Measurements from ENCODE around the gene C10orf53.

The C10orf53 gene, protein sequence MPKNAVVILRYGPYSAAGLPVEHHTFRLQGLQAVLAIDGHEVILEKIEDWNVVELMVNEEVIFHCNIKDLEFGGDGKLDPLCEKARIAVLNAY
- total RNA-seq: 0 reads per million in 2 experiments

- no peak for DNase-seq (ENCODE audit: low read depth)
Measured at GRCh38 chr10:49679480-49679893, at the start of gene C10orf53. Gene C10orf53, plus strand, starts transcription at chr10:49679651. Its CDS starts 47 bp downstream, at chr10:49679698.

DNA sequence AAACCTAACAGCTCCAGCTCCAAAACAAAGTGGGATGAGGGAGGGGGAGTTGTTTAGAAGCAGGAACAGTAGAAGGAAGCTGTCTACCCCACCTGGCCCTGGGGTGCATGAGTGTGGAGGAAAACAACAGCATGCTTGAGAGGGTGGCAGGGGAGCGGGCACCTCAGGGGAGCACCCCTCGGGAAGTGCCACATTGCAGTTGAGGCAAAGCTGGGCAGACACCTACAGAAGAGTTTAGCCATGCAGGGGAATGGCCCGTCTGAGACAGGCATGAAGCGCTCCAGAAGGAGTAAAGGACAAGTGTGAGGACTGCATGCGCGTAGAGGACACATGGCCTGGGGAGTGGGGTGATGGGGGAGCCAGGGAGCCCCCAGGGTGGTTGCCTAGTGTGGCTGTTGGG is 47.5 kb upstream of the C10orf53 start:
- no peak for DNase-seq (ENCODE audit: low read depth)

DNA sequence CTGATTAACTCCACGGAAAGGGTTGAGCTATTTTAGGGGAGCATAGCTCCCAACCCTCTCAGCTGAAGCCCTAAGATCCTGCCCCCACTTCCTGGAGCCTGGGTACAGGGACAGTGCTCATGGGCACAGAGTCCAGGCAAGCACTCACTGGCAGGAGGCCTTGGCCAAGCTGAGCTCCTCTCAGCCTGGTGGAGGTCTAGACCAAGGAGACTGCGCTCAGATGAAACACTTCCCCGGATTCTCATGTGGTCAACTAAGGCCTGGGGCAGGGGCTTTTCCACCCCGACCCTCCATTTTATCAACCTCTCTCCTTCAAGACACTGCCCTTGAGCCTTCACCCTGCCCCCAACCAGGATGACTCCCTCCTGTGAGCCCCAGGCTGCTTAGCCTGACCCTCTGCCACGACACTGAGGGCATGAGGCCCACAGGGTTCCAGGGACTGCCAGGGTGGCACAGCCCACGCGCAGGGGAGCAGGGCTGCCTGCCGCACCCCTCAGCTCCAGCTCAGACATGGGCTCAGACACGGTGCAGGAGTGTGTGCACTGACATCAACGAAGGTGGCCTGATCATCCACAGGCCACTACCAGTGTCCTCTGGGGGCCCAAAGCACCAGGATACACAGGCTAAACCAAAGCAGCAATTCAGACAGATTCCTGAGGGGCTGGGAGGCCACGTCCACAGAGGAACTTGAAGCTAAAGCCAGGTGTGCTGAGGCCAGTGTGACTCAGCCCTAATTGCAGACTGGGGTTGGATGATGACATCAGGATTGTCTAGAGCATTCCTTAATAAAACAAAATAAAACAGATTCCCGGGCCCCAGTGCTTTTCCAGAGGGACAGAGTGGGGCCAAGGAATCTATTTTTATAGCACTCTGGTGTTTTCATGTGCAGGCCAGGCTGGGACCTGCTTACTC is 46.8 kb upstream of the C10orf53 start:
- DNase-seq (ENCODE audit: low read depth): no peak

GRCh38 chr10:49633327-49634068 is 46.0 kb upstream of the C10orf53 start:
- DNase-seq (ENCODE audit: low read depth): no peak

- no peak for DNase-seq (ENCODE audit: low read depth)
Measured at GRCh38 chr10:49634069-49634660, 45.3 kb upstream of the C10orf53 start.

DNA sequence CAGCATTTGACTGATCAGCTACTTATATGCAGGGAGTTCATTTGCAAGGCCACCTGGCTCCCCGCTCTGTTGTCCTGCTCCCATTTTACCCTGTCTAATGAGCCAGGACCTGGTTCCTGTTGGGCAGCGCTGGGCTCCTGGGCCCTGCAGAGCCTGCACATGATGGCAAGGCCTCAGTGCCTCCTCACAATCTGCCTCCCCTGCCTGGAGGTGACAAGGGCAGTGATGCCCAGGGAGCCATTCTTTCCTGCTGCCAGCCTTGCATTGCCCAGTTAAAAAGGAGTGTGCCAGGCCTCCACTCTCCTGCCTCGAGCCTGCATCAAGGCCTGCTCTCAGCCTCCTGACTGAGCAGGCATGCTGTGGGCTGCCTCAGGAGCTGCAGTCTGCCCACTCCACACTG is 37.1 kb upstream of the C10orf53 start:
- no peak for DNase-seq (ENCODE audit: low read depth)

DNA sequence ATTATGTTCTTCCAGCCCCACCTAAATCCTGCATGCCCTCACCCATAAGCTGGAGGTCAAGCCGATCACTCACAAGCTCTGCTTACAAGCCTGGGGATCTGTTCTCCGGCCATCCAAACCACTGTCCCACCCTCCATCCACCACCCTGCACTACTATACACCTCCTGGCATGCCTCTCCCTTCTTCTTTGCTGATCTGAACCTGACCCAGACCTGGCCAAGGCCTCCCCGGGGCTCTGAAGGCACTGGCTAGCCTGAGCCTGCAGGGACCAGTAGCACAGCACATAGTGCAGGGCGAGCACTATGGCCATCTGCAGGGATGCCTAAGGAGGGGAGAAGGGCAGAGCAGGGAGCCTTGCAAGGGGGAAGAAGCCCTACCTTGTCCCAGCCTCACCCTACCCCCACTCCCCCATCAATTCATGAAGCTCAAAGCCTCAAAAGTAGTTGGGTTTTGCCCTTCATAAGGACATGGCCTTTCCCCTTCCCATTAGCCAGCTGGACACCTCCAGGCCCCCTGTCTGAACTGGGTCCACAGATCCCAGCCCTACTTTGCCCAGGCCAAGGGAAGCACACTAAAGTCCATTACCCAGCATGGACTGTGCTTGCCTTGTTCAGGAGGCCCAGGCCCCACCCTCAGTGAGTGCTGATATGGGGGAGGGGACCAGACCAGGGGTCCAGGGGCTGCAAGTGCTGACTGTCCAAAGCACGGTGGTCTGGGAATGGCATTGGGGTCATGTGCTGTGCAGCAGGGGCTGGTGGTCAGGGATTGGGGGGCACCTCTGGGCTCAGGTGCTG is 36.0 kb upstream of the C10orf53 start:
- DNase-seq (ENCODE audit: low read depth): no peak

DNA sequence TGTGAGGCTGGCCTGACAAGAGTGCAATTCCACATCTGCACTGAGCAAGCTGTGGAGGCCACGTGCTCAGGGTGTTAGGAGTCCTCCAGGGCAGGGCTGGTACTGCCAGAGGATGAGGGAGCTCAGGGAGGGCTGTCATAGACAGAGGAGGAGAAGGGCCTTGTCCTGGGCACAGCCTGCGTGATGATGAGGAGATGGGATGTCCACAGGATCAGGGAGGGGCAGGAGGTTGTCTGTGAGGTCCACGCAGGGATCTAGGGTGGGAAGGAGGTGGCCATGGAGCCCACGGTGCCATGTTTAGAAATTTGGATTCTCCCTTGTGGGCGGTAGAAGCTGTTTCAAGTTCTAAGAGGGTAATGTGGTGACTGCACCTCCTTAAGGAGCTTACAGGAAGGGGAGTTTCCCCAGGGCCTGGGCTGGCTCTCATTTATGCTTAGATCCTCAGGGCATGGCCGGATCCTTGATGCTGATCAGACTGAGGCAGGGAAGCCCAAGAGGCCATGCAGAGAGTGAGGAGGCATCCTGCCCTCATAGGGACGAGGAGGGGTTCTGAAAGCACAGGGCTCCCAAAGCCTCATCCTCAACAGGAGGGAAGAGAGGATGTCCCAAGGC is 35.3 kb upstream of the C10orf53 start:
- no peak for DNase-seq (ENCODE audit: low read depth)

DNA sequence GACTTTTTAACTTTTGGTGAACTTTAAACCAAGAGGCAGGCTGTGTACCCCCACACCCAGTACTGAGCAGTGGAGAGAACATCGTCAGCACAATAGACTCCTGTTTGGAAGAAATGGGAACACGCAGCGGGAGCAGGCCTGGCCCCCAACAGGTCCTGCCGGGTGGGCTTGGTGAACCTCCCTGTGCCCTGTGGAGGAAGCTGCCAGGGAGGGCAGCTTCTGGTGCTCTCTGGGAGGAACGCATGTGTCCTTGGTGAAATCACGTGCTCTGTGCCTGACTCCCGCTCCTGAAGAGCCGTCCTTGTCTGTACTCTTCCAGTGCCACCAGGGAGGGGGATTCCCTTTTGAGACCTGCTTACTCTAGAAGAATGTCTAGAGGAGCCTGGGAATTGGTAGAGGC is 34.0 kb upstream of the C10orf53 start:
- DNase-seq (ENCODE audit: low read depth): no peak

DNA sequence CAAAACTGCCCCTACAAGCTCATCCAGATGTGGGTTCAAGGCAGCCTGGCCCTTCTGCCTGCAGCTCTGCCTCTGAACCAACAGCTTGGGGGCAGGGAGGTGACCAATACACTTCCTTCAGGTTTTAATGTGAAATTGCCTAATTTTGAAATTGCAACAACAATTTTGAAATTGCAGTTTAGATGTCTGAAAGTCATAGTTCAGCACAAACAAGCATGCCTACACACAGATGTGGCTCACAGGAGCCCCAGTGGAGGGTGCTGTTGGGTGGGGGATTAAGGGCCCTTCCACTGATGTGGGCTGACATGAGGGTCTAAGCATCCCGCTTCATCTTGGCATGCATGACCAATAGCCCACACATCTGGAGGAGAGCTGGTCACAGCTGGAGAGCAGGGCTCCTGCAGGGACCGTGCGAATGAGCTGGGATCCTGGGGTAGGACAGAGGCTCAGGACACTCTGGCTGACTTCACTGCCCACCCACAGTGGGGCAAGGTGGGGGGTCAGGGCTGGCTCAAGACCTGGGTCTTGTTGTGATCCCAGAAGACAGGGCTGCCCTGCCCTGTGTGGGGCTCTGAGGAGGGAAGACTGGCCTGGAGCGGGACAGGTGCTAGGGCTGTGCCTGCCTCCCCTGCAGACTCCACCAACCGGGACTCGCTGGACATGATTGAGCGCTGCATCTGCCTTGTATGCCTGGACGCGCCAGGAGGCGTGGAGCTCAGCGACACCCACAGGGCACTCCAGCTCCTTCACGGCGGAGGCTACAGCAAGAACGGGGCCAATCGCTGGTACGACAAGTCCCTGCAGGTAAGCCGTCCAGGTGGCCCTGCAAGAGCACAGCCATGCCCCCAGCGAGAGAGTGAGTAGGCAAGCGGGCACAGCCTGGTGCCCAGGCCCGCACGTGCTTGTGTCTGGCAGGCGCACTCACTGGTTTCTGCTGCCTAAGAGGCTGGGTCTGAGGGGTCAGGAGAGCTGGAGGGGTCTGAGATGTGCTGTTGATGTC is 33.3 kb upstream of the C10orf53 start:
- no peak for DNase-seq (ENCODE audit: low read depth)

DNA sequence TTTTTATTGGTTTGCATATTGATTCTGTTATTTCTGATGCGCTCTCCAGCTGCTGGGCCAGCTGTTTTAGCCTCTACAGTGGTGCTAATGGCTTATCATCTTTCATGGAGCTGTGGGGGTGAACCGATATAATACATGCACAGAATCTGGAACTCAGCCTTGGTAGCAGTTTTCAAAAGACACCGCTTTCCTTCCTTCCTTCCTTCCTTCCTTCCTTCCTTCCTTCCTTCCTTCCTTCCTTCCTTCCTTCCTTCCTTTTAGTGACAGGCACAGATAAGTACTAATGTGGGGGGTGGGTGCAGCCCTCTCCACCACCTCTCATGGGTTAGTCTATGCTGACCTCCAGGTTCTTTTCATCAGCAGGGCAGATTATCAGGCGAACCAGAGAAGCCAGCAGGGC is 31.9 kb upstream of the C10orf53 start:
- no peak for DNase-seq (ENCODE audit: low read depth)

DNA sequence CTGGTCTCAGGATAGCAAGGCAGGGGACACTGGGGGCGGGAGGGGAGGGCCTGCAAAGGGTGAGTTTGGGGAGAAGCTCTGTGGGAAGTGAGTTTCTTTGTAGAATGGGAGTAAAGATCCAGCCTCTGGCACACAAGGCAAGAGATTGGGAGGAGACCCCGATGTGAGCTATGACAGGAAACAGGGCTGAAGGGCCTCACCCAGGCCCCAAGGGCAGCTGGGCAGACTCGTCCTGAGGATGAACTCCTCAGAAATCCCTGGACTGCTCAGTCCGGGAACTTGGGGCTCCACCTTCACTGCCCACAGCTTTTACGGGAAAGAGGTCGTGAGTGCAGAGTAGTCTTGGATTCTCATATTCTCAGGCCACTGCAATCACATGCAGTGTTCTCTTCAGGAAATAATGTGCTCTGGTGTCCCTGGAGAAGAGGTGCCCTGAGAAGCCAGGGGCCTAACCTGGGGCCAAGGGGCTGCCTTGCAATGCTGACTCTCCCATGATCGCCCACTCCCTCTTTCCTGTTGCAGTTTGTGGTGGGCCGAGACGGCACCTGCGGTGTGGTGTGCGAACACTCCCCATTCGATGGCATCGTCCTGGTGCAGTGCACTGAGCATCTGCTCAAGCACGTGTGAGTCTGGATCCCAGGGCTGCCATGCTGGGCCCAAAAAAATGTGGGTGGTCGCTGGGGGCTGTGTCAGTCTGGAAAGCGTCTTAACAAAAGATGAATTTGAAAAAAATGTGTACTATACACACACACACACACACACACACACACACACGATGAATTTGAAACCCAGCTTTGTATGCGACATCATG is 31.3 kb upstream of the C10orf53 start:
- DNase-seq (ENCODE audit: low read depth): no peak

GRCh38 chr10:49649294-49649693 is 30.2 kb upstream of the C10orf53 start:
- no peak for DNase-seq (ENCODE audit: low read depth)

- no peak for DNase-seq (ENCODE audit: low read depth)
Measured at GRCh38 chr10:49649936-49650723, 29.3 kb upstream of the C10orf53 start.

DNA sequence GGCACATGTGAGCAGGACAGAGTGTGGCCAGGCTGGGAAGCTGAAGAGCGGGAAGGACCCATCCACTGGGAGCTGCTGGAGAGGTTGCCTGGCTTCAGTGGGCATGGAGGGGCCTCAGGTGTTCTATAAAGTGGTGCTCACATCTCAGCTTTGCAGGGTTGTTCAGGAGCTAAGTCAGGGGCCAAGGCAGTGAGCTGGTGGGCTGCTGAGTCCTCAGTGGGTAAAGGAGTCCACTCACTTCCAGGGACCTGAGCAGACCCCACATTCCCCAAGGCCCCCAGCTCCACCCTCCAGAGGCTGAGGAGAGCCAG is 28.8 kb upstream of the C10orf53 start:
- no peak for DNase-seq (ENCODE audit: low read depth)

GRCh38 chr10:49651039-49651835 is 28.2 kb upstream of the C10orf53 start:
- DNase-seq (ENCODE audit: low read depth): no peak

DNA sequence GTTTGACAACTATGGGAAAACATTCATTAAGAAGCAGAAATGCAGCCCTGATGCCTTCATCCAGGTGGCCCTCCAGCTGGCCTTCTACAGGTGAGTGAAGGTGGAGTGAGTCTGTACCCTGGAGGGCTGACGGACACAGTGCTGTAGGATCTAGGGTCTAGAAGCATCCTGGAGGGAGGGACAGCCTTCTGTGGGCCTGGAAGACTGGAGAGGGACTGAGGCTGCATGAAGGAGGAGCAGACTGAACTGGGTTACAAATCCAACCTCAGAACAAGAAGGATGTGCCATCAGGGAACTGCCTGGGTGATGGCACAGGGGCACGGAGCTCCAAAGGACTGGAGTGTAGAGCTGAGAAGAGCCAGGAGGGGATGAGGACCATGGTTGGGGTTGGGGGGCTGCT is 27.5 kb upstream of the C10orf53 start:
- DNase-seq (ENCODE audit: low read depth): no peak
